HG03378 (cell line): ENCODE measurements around the gene IGSF10.

Experiments
- ATAC-seq: cut with Tn5 transposase; IDR thresholded peaks from one replicate; pipeline ENCODE4 v1.9.1; 2021; ENCODE audit warnings: mild to moderate bottlenecking, moderate library complexity; ENCODE audit not compliant: unreplicated experiment

IGSF10 gene

DNA sequence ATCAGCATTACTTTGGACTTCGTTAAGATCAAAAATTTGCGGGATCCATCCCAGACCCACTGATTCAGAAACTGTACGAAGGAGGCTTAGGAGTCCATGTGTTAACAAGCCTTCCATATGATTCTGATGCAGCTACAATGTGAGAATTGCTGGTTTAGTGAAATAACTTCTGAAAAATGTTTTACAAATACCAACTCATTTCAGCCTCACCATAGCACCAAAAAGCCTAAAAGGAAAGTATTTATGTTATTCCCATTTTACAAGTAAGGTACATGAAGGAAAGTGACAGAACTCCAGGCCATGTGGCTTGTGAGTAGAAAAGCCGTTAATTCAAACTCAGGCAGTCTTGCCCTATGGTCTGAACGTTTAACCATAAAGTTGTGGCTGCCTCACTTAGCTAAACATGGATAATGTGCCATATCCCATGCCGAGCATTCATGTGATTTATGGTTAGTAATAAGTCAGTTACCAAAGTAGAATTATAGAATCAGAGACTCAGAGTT is 1.5 kb upstream of the IGSF10 start:
- no peak for ATAC-seq

DNA sequence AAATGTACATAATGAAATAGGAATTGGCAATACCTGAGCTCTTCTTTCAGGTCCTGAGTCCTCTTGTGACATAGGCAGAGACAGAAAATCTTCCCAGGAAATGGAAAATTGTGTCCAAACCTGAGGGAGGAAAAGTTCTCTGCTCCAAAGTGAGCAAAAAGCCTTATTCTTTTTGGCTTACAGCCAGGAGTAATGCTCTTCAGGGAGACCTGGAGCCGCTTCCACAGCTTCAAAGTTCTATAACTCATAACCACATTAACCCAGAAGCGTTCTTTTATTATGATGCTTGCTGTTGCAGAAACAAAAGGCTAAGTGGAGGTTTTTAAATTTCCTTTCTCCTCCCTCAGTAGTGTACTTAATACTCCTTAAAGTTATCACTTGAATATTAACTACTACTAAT is 633 bp downstream of the IGSF10 start:
- no peak for ATAC-seq

DNA sequence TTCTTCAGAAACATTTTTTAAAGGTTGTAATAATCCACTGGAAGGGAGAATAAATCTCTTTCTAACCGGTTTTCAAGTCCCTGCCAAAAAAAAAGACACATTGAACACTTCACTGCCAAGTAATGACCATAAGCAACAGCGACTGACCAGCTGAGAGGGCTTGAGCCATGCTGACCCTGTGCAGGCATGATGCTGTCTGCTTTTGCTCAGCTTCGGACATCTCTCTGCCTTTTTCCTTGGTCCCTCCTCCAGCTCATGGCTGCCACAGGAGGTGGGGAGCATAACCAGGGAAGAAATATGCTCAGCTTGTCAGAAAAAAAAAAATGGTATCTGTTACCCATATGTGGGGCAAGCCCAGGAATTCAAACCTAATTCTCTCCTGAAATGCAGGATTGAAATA is 1.5 kb downstream of the IGSF10 start:
- no peak for ATAC-seq

DNA sequence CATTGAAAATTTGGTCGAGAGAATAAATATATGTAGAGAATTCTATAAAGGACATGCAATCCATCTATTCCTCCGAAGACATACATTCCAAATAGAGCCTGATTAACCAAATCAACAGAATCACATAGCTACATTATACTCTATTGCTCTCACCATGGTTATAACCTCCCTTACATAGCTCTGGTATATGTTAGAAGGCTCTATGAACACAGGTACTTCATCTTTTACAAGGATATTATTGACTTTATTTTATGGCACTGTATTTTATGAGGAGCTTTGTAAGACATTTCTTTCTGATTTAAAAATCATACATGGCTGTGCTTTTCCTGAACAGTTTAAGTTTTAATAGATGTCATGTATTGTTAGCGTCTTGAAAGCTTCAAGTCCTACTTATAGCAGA is 4.8 kb downstream of the IGSF10 start:
- no peak for ATAC-seq

DNA sequence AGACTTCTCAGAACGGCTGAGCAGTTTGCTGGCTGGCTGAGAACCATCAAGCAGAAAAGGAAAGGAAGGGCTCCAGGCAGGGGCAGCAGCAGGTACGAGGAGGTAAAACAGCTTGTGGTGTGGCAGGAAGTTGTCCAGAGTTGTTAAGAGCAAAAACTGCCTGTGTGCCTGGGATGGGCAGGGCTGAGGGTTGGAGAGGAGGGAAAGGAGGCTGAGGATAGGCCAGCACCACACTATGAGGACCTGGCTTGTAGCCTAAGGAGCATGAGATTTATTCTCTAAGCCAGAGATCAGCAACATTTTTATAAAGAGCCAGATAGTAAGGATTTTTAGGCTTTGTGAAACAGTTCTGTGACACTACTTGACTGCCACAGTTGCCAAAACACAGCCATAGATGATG is 8.0 kb downstream of the IGSF10 start:
- no peak for ATAC-seq

DNA sequence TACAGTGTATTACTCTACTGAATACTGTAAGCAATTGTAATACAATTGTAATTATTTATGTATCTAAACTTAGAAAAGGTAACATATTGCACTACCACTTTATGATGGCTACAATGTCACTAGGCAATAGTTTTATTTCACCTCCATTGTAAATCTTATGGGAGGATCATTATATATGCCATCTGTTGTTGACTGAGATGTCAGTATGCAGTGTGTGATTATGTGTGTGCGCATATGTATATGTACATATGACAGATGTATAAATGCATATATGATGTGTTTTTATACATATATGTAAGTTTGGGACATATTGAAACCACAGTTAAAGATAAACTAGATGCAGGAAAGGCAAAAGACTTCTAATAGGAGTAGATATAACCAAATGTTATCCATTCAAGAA is 8.5 kb downstream of the IGSF10 start:
- ATAC-seq = no peak

DNA sequence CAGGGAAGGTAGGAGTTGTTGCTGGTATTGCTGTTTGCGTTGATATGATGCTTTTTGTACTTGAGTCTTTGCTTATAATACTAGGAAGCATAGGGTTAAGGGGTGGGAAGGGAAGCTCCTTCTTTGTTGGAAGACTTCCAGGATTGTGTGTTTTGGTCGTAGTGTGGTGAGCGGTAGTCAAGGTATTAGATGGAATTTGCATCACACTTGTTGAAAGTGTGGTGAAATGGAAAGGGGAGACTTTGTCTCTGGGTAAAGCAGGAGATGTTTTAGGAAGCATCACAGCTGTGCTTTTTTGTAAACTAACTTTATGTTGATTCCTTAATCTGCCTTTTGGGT is 14.9 kb downstream of the IGSF10 start:
- no peak for ATAC-seq

DNA sequence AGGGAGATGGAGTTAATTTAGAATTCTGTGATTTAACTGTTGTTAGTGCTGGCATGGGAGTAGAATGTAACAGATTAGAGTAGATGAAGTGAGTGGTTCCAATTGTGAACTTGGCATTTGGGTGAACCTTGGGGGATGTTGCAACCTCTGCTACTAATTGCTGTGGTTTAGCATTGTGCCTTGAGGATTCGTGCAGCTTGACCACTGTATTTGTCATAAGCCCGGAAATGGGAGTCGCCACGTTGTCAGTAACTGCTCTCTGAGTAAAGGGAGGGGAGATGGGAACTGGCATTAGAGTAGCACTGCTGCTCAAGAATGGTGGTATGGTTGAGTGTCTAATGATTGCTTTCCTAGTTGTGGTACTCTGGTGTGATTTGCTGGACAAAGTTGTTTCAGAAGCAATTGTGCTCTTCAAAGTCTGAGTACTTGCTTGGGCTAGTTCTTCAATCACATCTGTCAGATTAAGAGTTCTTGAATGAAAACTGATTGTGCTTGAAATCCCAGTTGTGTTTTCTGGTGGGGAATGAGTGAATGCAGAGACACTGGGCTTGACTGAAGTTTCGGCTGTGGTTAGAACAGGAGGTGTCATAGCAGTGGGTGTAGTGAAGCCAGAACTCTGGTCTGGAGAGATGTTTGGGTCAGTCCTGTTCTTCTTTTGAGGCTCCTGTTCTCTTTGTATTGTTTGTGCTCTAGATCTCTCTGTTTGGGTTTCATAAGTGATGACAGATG is 15.4 kb downstream of the IGSF10 start:
- no peak for ATAC-seq

DNA sequence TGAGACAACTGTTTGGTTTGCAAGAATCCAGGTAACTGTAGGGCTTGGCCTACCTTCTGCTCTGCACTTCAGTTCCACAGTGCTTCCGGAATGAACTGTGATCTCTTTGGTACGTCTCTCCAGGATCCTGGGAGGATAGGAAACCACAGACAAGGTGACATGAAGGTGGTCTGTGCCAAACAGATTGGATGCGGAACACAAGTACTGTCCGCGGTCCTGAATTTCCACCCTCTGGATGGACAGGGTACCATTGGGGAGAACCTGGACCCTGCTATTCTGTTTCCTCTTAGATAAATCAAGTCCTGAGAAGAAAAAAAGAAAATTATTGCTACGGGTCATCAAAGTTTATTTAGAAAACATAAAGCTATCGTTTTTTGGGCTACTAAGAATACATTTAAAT is 17.3 kb downstream of the IGSF10 start:
- ATAC-seq = no peak

DNA sequence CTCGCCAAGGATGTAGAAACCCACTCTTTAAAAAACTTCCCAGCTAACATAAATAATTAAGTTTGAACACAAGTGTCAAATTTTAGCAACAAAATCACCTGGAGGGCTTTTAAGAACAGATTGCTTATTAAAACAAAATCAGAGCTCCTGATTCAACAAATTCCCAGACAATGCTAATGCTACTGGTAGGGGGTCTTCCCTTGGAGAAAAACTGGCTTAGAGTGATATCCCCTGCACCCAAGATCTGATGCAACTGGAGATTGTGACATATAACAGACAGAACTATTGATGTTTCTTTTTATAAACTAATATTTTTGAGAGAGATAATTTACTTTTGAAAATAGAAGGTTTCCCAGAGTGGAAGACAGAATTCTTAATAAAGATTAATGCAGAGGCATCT is 19.9 kb downstream of the IGSF10 start:
- no peak for ATAC-seq

DNA sequence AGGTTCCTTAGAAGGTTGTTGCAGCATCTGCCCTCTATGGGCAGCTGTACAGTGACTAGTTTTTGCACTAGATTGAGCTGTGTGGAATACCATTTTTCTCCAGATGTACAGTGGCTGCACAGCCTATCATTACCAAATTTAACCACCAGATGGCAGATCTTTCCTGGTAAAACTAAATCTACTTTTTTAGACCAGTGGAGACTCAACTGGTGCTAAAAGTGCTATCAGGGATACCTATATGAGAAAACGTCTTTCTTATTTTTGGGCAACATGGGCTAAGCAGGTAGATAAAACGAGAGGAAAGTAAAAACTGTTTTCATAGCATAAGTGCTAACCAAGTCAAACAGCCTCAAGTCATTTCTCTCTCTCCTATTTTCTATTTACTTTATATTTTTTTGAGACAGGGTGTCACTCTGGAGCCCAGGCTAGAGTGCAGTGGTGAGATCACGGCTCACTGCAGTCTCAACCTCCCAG is 21.2 kb downstream of the IGSF10 start:
- peak; percentile 83 for ATAC-seq

DNA sequence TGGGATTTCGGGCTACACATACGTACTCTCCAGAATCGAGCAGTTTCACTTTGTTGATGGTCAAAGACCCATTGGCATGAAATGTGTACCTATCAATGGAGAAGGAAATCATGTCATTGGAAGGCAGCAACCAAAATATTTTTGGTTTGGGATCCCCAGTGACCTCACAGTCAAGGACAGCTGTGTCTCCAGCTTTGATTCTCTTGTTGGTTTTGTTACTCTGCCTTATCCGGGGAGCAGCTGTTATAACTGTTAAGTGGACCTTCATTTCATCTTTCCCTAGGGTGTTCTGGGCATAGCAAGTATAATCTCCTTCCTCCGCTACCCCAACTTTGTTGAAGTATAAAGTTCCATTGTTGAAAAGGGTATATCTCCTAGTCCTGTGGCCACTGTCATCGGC is 23.0 kb downstream of the IGSF10 start:
- no peak for ATAC-seq

DNA sequence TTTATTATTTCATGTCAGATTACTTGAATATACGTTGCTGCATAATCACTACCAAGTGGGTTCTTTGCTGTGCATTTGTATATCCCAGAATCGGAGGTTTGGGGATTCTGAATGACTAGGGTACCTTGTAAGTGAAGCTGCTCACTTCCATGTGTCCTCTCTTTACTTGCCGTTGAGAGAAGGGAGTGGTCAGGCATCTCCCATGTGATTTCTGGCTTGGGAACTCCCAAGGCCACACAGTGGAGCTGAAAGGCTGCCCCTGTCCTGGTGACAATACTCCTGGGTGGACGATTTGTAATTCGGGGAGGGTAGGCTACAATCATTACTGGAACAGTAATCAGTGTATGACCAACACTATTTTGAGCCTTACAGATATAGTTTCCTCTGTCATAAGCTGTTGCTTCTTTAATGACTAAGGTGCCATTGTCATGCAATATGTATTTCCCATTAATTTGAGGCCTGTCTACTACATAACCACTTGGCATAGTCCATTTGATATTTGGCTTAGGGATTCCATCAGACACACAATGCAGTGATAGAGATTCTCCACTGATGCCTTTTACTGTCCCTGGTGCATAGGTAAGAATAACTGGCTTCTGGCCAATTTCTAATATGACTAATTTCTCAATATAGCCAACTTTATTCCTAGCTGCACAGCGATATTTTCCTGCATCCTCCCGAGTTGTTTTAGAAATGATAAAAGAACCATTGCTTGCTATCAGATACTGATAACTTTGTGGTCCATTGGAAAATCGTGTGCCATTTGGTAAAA is 24.0 kb downstream of the IGSF10 start:
- ATAC-seq = no peak

DNA sequence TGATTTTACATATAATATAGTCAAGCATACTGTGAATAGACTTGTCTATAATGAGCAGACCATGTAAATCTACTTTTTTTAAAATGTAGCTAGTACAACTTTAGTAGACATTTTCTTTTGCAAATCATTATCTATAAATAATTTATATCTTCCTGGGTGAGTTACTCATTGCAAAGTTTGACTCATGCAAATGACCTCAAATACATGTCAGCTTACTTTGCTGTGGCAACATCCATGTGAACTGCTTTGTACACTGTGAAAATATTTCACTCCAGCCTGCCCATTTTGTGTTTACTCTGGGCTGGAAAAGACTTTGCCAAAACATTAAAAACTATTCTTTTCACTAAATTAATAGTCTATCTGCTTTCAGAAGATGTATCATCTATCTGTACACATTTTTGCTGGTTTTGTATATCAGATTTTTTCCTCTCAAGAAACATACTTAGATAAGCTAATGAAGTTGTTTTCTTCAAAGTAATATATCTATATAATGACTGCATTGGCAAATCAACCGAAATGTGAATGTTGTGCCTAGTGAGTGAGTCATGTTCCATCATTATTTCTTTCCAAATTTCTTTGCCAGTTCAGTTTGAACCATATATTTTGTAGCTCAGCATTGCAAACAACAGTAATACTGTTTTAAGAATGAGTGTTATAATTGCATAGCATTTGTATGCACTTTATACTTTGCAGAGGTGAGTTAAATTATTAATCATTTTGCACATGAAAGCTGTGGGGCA is 26.5 kb downstream of the IGSF10 start:
- no peak for ATAC-seq

DNA sequence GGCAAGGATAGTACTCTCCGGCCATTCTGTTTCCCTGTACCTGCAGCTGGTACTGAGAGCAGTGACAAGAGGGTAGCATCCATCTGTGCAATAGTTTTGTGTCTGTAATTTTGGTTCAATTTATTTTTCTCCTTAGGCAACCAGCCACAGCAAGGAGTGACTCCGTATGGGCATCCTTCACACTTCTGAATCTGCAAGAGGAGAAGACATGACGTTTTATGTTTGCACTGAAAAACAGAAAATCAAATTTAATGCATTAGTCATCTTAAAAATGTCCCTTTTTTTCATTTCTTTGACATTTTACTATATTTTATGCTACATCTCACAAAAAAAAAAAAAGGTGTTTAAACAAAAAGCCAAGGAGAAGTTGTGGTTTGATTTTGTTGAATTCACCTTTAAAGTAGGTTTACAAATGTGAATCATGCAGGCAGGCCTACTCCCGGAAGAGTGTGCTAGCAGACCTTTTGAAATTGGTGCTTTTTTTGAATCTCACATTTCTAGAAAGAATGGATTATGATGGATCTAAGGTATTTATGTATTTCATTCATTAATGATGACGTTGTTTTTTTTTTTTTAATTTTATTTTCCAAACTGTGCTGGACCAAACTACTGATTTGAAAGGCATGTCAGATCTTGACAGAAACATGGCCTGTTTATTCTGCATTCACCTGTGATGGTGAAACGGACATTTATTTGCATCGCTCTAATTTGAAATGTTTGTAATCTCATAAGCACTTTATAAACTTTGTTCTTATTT is 28.1 kb downstream of the IGSF10 start:
- no peak for ATAC-seq

DNA sequence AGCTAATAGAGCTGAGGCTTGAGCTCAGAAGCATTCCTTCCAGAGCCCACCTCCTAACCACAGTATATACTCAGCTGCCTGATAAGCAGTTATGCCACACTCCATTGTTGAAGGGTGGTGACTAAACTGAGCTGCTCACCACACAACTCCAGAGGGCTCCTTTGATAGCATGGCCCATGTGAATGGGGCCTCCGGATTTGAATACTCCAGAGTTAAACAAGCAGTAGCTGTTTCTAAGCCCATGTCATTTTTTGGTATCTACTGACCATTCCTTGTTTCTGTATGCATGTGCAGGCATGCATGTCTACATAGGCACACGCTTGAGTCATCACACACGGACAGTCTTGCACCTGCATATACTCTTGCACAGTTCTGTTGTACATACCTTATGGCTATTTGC is 28.9 kb downstream of the IGSF10 start:
- ATAC-seq = no peak

DNA sequence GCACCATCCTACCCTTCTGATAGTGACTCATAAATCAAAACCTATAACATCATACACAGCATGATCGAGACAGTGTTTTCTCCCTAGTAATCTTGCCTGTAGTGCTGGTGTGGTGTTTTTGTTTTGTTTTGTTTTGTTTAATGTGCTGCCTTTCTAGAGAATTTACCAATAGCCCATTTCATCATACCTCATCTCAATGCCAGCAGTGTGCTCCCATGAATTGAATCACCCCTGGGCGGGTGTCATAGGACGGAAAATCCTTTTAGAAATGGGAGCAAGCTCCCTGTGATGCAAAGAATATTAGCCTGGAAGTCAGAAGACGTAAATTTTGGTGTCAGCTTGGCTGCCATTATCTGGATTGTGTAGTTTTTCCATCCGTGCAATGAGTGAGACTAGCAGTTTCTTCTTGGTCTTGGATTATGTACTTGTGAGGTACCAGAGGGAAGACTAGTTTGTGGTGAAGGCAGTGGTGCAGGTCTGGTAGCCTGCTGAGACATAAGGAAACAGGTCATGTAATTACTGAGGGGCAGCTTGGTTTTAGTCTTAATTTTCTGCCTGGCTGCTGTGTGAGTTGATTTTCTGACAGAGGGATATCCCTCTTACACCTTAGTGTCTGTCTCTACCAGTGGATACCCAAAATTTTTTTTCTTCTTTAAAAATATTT is 29.9 kb downstream of the IGSF10 start:
- ATAC-seq = no peak

DNA sequence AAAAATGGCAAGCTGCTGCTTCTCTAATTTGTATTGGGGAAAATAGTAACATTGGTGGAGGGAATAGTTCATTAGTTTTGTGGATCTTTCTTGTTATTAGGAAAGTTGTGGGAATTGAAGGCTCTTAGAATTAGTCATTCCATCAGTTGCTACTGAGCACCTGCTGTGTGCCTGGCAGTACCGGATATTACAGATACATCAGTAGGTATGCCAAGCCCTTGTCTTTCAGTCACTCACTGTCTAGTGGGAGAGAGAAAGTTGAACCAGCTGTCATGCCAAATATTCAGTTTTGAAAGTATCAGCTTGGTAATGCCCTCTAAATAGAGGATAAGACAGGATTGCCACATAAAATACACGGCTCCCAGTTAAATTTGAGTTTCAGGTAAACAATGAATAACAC is 32.5 kb downstream of the IGSF10 start:
- ATAC-seq = no peak

DNA sequence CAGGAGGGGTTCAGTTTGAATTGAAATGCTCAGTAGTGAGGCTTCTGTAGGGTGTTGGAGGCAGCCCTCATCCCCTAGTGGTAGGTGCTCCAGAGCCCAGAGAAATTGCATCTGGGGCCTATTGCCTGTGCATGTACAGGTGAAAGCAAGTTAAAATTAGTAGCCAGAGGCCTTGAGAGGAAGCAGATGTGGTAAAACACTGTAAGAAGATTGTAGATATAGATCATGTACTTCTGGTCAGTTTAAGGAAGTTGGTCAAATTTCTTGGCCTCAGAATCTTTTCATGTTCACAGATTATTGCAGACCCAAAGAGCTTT is 34.6 kb downstream of the IGSF10 start:
- ATAC-seq = peak; percentile 88

DNA sequence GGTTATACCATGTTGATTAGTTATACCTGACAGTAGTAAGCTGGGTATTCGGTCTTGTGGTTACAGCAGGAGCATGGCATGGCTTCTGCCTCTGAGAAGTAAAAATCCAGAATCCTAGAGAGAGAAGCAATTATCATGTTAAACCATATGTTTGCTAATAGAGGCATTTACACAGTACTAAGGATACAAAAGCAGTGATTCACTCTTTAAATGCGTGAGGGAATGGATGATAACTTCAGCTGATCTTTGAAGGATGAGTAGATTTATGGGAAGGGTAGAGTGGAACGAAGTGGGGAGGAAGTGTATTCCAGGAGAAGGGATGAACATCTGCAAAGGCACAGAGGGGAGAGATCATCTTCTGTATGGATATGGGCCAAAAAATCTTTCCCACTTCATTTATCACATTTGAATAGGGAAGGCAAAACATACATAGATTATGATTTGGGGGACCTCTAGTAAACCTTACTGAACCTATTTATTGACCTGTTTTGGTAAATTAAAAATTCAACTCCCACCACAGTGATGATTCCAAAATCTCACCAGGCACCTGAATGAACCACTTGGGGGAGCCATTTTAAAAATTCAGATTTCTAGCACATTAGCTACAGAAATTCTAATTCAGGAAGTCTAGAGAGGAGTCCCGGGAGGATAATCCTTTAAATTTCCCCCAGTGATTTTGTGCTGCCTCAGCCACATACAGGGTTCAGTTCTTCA is 35.1 kb downstream of the IGSF10 start:
- ATAC-seq = no peak
